HG02885 (cell line): Measurements from ENCODE around the gene EML4.

Experiments used
- ATAC-seq: cut with Tn5 transposase; IDR thresholded peaks from one replicate; pipeline ENCODE4 v1.9.1; 2021; ENCODE audit warnings: mild to moderate bottlenecking; ENCODE audit not compliant: unreplicated experiment, poor library complexity

EML4 gene

DNA sequence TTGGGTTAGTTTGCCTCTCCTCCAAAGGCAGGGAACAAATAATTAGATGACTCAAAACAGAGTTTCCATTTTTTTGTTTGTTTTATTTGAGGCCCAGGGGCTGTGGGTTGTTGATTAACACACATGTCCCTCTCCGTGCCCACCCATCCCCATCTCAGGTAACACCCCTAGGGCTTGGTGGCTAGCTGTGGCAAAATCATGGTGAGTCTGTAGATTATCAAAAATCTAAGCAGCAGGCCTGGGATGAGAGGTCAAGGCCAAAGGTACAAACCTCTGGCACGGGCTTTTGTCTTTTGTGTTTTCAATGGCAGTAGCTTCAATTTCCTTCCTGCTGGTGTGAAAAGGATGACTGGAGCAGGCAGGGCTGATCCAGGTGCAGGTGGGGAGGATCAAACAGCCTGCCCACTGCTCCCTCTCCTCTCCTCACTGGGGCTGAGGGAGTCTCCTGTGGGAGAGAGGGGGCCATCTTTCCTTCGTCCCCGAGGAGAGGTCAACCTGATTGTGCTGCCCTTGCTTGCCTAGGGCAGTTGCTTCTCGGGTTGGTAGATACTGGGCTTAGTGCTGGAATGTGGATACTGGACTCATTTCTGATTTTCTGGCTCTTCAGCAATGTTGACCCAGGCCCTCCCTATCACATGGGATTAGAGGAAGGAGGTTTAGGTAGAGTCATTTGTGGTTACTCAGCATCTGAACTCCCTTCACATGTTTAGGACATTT lies 31.9 kb upstream of the EML4 start:
- no peak for ATAC-seq

DNA sequence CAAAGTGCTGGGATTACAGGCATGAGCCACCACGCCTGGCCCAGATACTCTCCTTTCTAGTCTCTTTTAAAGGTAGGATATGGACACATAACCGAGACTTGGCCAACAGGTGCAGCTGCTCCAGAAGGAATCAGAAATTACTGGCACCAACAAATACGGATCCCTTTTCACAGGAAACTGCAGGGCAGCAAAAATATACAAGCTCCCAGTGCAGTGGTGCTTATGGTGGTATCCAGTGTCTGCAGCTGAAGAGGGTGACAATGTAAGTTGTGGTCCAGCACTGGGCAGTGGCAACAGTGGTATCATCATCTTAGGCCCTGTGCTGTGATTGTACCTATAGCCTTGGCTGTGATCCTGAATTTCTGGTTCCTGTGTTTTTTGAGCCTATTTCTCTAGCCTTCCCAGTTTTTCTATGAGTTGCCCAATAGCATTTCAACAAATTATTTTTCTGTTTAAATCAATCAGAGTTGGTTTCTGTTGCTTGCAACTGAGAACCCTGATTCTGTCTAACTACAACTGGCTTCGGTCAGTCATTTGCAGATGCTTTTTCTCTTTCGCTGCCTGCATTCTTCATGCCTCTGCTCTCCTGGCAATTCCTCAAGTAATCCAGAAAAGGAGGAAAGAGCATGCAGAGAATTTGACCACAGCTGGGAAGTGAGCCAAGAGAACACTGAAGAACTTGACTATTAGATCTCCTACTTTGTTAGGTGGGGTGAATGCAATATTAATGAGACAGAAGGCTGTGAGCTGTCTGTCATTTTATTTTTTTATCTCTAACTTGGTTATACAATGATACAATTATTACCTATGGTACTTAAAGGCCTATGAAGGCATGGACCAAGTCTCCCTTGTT lies 30.8 kb upstream of the EML4 start:
- ATAC-seq, result no peak

DNA sequence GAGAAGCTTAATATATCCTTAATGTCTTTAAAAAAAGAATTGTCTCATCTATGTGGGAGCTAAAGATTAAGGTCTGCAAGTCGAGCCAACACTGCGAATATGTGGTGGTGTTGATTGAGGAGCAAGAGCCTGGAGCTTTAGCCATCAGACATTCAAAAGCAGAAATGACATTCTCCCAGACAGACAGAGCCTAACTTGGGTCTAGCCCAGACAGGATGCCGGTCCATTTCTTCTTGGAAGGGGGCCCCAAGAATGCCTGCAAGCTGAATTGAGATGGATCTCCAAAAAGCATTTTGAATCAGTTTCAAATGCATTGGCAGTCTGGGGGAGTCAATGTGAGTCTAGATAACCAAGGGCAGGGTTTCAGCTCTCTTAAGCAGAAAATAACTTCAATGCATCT lies 30.1 kb upstream of the EML4 start:
- ATAC-seq, result no peak

DNA sequence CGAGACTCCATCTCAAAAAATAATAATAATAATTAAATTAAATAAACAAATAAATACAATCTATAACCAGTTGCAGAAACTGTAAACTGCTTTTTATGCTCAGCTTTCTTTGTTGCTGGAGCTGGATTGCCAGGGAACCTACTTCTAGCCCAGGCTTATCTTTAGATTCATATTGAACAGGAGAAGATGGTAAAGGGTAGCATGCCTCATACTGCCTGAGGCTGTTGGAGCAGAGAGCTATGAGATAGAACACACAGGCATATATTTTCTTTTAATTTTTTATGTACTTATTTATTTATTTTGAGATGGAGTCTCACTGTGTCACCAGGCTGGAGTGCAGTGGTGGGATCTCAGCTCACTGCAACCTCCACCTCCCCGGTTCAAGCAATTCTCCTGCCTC lies 28.7 kb upstream of the EML4 start:
- ATAC-seq, result no peak

DNA sequence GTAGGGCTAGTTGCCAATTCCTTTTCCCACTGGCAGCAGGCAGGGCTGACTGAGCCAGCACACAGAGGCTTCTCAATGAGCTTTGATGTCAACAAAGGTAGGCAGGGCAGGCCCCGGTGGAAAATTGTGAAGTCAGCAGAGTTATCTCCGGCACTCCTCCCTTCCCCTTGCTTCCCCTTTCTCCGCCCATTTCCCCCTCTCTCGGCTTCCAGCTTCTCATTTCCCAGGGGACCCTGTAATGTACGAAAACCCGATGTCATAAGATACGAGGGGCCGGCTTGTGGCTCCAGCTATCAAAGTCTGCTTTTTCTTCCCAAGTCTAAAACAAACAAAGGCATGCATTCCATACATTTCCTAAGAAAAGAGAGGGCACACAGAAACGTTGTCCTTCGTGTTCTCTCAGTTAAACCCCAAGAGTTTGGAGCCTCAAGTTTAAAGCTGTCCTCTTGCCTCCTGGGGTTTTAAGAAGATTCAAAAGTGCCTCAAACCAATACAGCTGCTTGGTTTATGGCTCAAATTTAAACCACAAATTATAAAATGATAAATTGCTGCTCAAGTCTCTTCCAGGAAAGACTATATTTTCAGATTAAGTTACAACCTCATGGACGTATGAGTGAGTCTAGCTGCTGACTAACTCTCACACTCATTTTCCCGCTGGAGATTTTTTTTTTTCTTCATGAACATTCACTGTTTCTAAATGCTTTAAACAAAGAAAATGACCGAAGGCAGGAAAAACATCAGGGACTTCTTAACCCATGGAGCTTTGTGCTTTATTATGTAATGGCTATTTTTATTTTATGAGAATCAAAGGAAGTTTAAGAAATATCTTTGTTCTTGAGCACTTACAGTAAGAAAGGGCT lies 27.2 kb upstream of the EML4 start:
- no peak for ATAC-seq

DNA sequence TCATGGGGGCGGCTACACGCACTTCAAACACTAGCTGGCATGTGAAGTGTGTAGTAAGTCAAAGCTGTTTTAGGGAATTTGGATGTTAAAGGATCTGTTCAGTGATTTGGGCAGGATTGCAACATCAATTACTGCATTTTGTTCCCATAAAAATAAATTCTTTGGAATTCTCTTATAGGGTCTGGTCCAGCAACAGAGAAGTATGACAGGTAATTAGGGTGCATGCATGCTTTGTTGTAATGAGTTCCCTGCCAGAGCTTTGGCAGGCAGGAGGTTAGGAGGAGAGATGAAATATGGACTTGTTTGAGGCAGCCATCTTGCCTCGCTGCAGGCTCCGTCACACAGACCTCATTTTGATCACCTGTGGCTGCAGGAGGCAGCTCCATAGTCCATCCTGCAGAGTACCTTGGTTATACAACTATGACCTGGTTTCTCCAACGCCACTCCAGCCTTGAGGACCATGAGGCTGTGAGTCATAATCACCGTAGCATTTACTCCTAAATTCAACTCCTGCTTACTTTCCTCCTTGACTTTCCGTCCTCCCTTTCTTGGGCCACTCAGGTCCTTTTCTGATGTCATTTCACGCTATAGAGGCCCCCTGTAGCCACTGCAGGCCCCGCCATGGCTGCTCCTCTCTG lies 26.5 kb upstream of the EML4 start:
- no peak for ATAC-seq

DNA sequence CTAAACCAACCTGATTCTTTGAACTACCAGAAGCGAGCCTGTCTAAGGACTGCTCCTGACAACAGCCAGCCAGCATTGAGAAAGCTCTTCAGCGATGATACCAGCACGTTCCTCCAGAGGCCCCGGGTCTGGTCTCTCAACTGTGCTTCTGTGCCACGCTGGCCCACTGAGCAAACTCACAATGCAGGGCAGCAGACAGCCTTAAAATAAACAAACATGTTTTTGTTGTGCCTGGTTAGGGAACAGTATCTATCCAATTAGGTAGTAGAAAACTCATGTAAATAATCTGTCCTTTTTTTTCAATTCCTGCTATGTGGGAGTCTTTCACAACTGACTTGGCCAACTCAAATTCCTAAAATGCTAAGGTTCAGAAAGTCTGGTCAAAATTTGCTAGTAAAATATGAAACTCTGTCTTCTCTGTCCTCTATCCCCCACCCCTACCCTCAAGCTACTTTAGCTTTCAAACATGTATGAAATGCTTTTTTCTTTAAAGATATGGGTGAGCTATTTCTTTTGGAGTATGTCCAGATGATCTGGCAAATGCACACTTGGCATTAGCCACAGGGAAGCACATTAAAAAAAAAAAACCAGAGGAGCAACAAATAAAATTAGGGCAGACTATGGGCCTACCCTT lies 21.4 kb upstream of the EML4 start:
- no peak for ATAC-seq

DNA sequence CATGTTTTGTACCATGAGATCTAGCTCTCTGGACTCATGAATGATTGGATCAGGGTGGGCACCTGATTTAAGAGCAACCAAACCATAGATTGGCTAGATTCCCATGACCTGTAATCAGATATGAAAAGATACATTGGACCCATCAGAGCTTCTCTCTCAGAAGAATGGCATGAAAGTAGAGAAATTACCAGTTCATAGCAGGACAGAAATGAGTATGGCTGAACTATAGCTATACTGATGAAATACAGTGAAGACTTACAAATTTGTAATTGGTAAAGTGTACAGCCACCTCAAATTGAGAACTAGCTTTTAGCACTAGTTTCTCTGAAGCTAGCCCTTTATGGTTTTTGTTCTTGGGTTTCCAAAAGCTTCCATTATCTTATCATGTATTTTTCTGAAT lies 19.0 kb upstream of the EML4 start:
- no peak for ATAC-seq

DNA sequence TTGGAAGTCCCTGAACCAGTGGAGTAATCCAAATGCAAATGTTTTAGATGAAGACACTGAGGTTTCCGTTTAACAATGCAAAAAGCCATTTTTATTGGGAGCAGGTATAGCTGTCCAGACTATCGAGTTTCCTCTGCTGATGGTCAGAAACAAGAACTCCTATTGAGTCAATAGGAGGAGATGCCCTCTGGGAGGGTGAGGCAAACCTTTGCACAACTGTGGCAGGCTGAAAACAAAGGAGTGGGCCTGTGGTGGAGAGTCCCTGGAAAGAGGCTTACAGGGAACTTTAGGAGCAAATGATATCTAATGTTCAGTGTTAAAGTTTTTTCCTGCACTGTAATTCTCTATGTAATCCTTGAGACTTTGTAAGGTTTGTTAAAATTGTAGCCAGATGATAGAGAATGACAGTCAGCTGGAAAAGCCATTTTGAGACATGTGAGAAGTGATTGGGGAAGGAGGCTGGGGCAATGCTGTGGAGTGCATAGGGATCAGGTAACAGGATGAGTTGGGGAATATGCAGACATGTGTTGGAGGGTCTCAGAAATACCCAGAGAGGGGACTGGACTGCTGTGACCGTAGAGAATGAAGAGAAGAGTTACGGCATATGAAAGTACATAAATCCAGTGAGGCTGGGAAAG lies 15.1 kb upstream of the EML4 start:
- no peak for ATAC-seq

DNA sequence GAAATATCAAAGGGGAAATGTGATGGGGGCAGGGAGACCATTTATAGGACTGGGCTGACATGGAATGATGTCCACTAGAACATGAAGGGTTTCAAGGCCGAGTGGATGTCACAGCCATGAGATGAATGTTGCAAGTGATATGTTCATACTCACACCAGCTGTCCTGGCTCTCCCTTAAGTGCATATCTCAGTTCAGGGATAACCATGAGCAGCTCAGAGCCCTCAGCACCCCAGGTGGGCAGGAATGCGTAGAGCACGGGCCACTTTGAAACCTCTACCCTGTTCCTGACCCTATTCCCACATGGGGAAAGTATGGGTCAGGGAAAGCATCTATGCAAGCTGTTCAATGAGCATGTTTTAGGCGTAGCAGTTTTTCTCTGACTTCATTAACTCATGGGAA lies 12.4 kb upstream of the EML4 start:
- no peak for ATAC-seq

DNA sequence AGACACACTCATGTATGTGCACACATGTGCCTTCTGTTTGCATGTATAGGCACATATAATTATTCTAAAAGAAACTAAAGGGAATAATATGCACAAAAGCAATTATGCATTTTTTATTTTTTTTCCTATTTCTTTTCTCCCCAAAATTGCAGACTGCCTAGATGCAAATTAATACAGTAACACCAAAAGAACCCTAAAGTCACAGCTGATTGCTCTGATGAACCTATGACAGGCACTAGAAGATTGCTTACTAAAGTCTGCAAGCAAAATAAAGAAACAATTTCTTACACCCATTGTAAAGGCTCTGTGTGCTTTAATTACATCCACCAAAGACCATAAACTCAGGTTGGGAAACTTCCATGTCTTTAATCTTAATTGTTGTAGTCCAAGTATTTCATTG lies 7.7 kb upstream of the EML4 start:
- no peak for ATAC-seq

DNA sequence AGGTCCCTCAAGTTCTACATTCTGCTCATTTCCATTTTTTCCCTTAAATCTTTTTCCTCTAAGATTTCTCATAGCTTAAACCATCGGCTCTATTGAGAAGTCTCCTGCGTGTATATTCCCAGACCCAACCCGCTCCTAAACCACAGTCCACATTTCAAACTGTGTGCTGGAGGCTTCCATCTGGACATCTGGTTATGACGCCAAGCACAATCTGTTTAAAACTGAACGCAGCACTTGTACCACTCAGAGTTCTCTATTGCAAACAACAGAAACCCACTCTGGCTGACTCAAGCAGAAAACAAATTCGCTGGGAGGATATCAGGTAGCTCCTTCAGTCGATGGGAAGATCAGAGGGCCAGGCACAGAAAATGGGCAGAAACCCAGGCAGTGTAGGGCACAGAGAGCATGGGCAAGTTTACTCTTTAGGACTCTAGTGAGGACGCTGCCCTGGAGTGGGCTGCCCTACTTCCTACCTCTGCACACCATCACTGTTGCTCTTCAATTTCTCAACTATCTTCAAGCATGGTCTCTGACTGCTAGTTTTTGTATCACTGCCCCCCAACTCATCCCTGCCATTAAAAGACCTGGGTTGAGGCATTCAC lies 5.6 kb upstream of the EML4 start:
- ATAC-seq, result no peak

DNA sequence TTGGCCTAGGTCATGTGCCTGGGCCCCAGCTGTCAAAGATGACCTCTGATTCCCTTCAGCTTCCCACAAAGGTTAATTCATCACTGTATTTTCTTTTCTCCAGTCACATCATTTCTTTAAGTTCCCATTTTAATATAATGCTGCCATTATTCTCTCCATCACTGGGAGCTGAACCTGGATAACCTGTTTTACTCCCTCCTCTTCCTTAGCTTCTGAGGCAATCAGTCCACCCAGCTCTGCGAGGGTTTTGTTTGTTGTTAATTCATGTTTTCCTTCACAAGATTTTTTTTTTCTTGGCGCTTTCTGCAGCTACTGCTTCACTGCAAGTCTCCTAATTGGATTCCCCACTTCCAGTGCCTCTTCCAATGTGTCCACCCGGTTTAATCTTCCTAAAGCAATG lies 5.1 kb upstream of the EML4 start:
- no peak for ATAC-seq

DNA sequence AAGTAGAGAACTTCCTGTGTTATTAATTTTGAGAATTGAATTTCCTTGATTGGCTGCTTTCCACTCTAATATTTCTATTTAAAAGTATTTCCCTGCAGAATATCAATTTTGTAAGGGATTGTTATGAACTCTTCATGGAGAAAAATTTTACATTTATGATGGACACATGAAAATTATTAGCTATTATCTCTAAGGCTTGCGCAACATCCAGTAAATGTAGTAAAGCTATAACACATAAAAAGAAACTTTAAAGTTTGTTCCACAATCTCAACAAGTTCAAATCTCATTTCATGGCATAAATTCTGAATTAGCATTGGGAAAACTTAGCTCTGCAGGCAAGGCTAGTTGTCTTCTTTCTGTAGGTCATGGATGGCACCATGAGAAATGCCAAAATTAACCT lies 4.2 kb upstream of the EML4 start:
- no peak for ATAC-seq

DNA sequence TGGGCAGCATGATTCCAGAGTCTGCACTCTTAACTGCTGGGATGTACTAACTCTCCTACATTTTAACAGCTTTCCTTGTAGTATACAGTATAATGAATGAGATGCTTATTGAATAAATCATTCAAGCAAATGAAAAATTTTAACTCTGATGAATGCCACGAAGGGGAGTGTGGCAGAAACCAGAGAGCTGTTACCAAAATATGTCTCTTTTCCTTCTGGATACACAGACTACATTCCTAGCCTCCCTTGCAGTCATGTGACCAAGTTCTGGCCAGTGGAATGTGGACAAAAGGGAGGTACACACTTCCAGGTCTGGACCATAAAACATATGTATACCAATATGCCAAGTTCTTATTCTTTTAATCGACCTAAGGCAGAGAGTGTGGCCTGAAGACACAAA lies 1.7 kb upstream of the EML4 start:
- ATAC-seq, result no peak

DNA sequence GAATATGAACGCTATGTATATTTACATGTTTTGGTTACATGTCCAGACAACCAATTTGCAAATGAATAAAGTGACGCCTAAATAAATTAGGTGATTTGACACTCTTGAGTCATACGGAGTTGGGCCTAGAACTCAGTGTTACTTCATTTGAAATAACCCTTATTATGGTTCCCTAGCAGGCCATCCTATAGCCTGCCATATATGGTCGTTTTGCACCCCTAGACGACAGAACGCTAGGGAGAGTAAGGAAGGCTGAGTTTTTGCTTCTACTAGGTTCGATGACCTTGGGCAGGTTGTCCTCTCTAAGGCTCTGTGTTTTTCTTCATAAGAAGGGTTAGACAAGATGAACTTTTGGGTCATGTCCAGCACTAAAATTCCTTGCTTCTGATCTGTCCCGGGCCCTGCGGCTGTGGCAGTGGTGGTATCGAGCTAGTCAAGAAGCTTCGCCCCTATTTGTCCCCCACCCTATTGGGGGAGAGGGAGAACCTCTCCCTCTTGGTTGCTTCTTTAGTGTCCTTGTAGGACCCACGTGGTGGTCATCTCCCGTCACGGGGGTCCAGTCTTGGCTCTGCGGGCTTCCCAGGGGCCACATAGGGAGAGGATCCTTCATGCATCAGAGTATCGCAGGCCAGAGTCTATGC lies 574 bp upstream of the EML4 start:
- ATAC-seq, result no peak

DNA sequence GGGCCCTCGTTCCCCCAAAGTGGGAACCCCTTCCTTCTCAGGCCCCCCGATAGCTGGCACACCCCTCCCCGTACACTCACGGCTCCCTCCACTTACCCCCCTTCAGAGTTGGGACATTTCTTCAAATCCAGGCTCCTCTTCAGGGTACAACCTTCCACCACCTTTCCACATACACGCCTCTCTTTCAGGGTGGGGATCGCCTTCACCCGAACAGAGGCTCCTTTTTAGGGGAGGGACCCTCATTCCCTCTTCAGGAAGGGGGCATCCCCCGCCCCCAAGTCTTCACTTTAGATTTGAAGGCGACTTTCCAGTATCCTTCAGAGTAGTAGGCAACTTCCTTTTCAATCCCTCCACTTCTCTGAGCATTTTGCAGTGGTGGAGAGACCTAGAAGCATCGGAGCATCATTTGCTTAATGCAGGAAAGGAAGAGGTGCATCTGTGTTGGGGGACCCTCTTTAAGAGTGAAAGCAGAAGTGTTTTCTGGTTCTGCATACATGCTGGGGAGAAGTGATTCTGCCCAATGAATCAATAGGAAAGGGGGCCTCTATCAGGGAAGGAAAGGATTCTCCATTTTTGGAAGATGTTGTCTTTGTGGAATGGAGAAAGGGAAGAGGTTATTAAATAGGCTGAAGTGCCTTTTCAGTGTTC lies 845 bp downstream of the EML4 start:
- ATAC-seq, result peak; percentile 36
